GM19395 (cell line): ENCODE data around the gene UGT1A6.

Experiments
- ATAC-seq: cut with Tn5 transposase; IDR thresholded peaks from one replicate; pipeline ENCODE4 v1.9.1; 2021; ENCODE audit warnings: mild to moderate bottlenecking, moderate library complexity; ENCODE audit not compliant: unreplicated experiment

The UGT1A6 gene

DNA sequence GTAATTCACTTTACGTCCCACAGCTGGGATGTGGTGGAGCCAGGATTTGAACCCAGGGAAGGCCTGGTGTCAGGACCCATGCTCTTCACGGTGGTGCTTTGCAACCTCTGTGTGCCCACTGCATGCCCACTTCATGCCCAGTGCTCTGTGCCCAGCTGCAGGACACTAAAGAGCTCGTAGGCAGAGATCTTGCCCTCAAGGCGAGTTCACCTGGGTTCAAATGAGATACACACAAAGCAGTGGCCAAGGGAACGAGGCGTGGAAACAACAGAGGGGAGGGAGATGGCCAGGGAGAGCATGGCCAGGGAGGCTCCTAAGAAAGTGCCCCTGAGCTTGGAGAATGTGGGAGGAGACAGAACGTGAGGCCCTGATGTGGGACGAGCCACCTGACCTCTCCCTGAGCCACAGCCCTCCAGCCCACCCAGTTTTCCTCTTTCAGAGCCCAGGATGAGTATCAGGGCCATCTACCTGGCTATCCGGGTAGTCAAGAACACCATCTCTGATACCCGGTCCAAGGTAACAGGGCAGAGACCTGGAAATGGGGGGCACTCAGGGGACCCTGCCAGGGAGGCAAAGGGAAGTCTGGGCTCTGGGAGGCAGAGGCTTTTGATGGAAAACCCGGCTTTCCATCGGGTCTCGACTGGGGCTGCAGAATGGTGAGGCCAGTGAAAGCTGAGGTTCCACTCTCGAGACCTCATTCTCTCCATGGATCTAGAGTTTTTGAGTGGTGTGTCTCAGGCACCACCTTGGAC, 105.8 kb downstream of the UGT1A6 start:
- ATAC-seq, result no peak

DNA sequence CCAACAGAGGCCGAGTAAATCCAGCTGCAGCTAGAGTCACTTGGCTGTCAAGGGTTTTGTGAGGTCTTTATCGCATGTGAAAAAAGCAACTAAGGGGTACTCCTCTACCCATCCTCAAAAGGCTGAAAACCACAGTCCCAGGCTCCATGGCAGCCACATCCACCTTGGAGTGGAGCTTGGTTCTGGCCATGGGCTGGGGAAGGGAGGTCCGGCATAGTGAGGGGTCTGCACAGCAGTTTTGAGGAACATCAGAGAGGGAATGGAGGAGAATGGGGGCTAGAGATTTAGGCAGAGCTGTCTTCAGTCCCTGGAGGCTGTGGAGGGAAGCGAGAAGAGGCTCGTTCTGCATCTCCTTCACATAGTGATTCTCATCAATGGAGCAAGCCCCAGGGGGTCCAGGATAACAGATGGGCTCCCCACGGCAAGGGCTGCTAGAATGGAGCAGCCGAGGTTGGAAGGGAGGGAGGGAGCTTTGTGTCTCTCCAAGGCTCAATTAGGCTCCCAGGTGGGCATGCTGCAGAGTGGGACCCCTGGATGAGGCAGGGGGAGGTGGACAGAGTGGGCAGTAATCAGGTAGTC, 106.5 kb downstream of the UGT1A6 start:
- no peak for ATAC-seq

DNA sequence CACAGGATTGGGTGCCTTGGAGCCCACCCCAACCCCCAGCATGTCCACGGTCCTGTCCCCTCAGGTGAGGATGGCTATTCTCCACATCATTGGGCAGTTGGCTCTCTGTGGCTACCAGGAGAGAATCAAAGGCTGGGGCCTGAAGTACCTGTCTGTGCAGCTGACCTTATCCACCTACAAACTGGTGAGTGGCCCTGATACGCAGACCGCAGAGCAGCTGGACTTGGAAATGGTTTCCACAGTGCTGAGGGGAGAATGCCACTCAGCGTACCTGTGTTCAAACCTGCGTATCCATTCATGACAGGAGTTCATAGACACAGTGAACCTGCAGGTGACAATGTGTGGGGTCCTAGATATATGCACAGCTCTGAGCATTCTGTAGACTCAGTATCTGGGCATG, 107.0 kb downstream of the UGT1A6 start:
- no peak for ATAC-seq

DNA sequence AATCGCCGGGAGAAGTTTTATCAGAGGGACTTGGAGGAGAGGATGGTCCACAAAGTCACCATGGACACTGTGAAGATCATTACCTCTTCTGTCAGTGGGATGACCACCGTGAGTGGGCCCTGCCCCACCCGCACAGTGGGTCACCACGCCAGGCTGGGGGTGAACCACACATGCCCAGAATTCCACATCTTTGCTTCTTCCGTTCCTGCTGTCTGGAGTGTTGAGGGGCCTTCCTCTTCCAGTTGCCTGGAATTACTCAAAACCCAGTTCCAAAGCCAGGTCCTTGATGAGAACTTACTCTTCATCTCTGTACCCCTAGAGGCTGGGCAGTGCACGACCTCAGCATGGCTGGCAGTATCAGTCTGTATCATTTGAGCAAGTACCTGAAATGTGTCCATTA, 107.5 kb downstream of the UGT1A6 start:
- no peak for ATAC-seq

DNA sequence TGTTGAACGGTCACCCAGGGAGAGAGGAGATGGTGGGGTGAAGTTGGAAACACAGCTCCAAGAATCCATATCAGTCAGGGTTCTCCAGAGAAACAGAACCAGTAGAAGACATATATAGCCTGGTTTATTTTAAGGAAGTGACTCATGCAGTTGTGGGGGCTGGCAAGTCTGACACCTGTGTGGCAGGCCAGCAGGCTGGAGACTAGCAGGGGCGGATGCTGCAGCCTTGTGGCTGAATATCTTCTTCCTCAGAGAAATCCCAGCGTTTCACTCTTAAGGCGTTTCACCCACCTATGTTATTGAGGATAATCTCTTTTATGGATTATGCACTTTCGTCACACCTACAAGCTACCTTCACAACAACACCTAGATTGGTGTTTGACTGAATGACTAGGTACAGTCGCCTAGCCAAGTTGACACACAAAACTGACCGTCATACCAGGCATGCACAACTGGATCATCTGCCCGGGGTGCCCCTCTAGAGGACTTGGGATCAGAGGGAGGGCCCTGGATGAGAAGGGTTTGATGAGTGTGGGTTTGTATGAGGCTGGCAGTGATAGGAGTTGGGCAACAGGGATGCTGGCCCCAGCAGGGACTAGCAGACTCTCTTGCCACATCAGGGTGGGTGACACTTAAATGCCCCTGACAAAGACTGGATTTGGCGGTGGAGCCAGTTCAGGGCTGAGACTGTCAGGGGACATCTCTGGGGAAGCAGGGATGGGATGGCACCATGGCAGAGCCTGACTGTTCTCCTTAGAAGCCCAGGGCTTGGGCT, 108.9 kb downstream of the UGT1A6 start:
- no peak for ATAC-seq

DNA sequence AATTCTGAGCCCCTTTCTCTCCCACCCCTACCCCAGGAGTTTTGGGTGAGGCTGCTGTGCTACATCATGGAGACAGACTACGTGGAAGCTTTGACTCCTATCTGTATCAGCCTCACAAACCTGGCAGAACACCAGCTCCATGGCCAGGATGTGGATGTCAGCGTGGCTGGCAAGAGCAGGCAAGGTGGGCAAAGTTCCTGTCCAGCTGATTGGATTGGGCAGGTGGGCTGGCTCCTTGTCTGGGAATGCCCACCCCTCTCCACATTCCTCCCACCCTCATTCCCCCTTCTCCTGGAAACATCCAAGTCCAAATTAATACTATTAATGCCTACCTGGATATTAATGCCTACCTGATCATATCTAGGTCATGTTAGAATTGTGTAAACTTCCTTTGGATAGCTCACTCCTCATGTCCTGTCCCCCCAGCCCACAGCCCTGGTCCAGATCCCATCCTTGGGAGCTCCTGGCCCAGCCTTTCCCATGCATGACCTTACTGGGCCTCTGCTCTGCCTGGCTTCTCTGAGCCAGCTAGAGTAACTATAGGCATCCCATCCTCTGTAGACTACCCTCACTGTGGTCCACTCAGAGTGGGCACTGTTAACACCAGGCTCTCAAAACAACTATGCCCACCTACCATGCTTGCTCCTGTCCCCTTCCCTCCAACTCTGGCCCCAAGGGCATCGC, 109.6 kb downstream of the UGT1A6 start:
- ATAC-seq, result no peak

DNA sequence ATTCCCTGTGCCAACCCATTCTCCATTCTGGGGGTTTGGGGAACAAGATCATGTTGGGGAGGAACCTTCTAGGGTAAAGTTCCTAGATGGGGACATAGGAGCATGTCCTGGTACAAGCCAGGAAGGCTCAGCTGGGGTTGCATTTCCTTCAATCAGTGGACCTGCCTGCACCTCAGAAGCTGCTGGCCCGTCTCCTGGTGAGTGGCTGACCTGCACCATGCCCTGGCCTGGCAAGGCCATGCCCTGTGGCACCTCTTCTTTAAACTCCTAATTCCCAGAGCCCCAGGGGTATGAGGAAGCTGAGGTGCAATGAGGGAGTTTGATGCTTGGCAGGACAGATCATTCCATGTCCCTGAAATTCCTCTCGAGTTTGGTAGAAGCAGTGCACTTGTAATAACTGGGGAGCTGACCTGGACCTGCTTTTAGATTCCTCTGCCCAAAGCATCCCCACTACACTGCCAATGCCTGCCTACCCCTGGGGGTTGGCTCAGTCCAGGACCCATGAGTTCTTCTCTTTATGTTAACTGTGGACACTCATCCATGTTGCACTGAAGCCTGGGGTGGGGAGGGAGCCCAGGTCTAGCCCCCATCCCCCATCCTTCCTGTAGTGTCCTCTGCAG, 110.7 kb downstream of the UGT1A6 start:
- ATAC-seq, result no peak

DNA sequence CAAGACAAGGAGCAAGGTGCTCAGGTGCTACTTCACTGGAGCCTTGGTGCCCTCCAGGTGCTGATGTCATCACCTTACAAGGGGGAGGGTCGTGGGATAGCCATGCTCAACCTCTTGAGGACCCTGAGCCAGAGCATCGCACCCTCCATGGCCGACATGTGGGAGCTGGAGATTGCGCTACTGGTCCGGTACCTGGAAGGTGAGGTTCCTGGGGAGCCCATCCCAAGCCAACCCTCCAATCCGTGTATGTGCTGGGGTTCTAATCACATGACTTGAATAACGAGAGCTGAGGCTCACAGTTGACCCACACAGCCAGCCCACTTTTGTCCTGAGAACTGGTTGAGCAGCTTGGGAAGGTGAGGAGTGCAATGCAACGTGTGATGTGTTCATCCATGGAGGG, 111.3 kb downstream of the UGT1A6 start:
- no peak for ATAC-seq

DNA sequence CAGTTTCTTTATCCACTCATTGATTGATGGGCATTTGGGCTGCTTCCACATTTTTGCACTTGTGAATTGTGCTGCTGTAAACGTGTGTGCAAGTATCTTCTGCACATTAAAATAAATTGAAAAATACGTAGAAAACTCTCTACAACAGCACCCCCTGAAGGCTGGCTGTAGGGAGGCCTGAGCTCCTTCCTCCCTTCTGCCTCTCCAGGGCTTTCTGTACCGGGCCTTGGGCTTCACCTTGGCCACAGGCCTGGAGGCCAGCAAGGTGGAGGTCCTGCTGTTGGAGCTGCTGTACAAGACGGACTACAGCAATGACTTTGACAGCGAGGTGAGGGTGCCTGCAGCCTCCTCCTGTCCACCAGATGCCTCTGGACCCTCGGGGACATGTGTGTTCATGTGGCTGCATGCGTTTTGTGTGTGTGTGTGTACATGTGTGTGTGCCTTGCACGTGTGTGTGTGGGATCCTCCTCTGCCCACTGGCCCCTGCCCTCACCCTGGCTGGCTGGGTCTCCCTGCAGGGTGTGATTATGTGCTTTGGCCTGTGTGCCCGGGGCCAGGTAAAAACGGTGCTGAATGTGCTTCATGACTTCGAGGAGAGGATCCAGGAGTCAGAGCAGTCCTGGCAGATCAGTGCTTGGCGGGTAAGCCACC, 114.7 kb downstream of the UGT1A6 start:
- no peak for ATAC-seq

DNA sequence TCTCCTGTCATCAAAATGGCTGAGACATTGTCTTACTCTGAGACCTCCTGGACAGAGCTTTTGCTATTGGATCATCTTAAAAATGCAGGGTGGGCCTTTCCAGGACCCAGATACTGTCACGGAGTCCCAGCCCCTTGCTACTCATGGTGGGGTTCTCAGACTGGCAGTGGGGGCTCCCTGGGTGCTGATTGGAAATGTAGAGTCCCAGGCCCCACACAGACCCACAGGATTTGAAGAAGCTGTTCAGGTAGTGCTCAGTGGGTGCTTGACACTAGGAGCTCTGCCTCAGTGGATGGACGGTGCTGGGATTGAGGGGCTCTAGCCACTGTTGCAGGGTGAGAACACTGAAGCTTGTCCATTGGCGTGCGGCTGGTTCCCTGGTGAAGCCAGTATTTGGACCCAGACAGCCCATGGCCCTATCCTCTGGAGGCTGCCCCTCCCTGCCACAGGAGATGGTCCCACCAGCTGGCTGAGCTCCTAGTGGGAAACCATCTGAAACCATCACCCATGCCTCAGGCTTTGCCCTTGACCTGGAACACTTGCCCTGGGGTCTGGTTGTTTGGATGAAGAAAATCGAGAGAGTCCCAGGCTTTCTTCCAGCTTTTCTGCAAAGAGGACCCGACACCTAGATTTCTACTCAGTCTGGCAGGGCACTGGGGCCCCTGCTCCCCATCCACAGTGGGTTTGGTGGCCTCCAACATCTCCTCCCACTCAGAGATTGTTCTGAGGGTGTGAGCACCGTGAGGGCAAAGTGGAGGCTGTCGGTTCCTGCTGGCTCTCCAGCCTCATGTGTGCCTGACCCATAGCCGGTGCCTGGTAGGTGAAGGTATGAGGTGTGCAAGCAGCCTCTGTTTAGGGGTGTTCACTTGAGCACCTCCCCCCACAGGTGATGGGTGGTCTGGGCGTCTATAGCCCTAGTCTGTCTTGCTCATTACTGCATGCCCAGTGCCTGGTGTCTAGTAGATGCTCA, 115.6 kb downstream of the UGT1A6 start:
- ATAC-seq, result no peak

DNA sequence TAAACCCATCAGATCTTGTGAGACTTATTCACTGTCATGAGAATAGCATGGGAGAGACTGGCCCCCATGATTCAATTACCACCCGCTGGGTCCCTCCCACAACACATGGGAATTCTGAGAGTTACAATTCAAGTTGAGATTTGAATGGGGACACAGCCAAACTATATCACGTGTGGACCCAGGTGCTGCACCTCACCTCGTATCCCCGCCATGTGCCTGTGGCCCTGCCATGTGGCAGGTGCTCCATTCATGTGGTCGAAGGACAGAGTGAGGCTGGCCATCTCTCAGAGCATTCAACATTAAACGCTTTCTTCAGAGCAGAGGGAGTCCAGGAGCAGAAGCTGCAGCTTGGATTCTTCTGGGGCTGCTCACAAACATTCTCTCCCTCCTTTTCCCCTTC, 117.7 kb downstream of the UGT1A6 start:
- ATAC-seq, result no peak

DNA sequence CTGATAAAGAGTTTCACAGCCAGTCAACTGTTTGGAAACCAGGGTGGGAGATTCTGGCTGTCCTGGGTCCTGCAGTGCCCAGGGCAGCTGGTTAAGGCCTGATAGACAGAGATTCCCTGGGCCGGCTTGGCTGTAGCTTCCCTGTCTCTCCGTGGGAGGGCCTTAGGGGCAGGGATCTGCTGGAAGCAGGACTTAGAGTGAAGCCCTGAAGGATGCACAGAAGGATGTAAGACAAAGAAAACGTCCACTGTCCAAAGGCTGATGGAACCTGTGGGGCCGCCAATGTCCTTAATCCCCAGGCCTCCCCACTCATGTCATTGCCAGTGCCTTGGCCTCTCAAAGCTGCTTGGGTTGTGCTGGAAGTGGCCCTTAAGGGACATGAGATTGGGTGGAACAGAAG, 118.4 kb downstream of the UGT1A6 start:
- no peak for ATAC-seq

DNA sequence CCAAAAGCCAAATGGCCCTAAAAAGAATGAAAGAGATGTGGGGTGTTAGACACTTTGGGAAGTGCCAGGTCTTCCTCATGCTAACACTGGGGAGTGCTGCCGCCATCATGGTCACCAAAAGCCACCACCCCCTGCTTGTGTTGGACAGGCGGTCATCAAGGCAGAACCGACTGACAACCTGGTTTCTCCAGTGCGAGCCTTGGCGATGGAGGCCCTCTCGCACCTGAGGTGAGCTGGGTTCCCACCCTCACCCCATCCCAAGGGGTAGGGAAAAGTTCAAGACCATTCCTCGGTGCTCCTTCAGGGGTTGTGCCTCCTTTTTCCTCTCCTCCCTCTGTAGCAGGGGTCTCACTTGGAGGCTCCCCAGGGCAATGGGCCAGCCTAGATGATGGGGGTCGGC, 119.0 kb downstream of the UGT1A6 start:
- no peak for ATAC-seq

DNA sequence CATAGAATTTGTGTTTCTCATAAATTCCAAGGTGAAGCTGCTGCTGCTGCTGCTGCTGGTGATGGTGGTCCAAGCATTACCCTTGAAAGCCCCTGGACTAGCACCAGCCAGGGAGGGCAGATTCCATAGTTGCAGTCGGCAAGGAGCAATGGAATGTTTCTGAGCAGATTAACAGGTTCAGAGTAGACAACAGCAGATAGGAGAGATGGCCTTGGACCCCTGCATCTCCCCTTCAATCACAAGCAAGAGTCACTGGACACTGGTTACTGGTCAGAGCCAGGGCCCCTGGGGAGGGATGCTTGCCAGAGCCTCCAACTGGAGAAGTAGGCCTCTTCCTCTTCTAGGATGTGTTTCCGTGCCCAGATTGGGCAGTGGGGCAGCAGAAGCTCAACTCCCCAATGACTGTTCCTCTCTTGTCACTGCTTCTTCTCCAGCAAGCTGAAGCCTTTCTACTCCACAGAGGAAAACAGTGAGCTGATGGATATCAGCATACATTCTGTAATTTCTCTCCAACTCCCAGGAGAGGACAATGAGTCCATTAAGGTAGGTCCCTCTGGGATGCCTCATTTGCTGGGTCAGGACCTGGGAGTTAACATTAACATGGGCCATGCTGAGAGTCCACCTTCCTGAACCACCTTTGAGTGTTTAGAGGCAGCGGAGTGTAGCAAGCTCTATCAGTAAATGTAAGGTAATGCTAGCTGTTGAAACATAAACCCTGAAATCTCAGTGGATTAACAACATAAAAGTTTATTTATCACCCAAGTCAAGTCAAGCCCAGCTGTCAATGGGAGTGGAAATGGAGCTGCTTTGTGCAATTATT, 120.8 kb downstream of the UGT1A6 start:
- ATAC-seq, result no peak

DNA sequence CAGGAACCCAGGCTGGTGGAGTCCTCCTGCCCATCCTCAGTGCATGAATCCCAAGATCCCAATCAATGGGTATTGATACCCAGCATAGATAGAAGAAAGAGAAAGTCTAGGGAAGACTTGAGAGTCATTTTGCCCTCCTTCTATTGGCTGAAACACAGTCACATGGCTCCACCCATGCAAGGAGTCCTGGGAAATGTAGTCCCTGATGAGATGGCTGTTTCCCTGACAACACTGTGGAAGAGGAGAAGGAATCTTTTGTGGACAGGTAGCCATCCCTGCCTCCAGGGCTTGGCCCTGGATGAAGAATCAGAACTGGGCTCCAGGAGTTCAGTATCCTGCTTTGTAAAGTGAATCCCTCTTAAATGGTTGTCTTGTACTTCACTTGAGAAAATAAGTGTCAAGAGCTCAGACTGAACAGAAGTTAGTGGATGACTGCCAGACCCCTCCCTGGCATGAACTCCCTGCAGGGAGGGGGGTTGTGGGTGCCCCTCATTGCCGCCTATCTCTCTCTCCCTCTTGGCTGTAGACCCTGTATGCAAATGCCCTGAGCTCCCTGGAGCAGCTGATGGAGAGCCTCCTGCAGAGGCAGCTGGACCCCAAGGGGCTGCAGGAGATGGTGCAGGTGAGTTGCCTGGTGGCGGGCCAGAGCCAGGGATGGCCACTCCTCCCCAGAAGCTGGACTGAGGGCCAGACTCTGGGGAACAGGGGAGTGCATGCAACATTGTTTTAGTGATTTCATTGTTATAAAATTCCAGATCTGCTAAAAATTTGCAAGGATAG, 121.6 kb downstream of the UGT1A6 start:
- ATAC-seq, result no peak

DNA sequence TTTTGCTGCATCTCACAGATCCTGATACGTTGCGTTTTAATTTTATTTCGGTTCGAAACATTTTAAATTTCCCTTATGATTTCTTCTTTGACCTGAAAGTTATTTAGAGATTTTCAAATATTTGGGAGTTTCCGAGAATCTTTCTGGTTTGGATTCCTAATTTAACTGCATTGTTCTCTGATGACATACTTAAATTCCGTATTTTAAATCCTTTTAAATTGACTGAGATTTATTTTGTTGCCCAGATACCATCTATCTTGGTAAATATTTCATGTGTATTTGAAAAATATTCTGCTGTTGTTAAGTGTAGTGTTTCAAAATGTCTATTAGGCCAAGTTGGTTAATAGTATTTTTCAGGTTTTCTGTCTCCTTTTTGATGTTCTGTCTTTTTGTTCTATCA, 123.2 kb downstream of the UGT1A6 start:
- ATAC-seq, result no peak

DNA sequence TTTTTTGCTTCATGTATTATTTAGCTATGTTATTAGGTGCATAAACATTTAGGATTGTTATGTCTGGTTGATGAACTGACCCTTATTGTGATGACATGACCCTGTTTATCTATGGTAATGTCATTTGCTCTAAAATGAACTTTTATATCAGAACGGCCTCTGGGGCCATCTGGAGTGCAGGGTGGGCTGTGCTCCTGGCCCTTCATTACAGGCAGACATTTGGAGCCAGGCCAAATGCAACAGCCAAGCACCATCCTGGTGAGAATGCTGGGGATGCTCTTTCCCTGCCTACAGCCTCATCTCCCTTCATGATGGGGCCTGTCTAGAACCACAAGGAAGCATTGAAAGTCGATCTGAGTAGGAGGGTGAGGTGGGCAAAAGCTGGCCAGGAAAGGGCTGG, 123.6 kb downstream of the UGT1A6 start:
- no peak for ATAC-seq

DNA sequence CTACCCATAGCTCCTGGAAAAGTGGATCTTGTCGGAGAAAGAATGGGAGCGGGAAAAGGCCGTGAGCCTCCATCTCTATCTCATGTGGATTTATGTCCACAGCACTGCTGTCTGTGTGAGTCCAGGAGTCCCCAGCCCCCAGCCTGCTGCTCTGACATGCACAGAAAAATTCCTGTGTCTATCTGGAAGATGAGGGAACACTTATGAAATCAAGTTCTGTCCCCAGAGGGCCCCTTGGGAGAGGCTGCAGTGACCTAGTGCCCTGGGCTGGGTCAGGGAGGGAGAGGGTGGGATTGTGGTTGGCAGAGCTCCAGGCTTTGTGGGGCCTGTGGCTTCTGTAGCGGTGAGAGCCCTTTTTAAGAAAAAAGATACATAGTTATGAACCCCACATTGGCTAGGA, 124.1 kb downstream of the UGT1A6 start:
- no peak for ATAC-seq
